ENCODE data around the gene LDLRAD3.

The LDLRAD3 gene

DNA sequence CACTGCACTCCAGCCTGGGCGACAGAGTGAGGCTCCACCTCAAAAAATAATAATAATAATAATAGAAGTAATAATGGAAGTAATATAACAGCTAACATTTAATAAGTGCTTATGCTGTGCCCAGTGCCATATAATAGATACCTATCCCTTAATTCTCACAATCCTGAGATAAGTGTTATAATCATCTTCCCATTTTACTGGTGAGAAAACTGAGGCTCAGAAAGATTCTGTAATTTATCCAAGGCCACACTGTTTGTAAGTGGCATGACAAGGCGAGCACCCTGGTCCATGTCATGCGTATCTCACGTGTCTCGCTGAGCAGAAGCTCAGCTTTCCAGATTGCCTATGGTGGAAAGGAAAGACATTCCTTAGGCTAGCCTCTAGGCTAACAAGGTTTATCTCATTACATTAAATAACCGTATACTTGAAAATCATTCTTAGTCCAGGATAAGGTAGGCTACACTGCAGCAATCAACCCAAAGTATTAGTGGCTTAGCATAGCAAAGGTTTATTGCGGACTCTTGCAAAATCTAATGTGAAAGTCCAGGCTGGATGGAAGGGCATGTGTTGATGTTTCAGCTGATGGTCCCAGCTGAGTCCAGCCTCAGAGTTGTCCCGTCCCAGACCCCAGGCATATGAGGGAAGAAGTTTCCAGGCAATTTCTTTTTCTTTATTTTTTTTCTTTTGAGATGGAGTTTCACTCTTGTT, 15.0 kb upstream of the LDLRAD3 start:
- no peak for DNase-seq

DNA sequence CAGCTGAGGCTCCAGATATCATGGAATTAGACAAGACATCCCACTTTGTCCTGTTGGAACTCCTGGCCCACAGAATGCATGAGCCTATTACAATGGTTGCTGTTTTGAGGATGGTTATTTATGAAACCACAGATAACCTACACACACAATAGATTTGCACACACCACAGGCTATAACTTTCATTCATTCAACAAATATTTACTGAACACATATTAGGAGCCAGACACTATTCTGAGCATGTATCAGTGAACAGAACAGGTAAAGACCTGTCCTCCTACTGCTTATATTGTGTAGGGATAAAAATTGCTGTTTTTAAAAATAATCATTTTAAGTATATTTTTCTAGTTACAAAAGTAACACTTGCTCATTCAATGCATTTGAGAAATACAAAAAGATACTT, 13.4 kb upstream of the LDLRAD3 start:
- no peak for DNase-seq

GRCh38 chr11:35932121-35932520, 11.7 kb upstream of the LDLRAD3 start:
- DNase-seq = no peak

DNA sequence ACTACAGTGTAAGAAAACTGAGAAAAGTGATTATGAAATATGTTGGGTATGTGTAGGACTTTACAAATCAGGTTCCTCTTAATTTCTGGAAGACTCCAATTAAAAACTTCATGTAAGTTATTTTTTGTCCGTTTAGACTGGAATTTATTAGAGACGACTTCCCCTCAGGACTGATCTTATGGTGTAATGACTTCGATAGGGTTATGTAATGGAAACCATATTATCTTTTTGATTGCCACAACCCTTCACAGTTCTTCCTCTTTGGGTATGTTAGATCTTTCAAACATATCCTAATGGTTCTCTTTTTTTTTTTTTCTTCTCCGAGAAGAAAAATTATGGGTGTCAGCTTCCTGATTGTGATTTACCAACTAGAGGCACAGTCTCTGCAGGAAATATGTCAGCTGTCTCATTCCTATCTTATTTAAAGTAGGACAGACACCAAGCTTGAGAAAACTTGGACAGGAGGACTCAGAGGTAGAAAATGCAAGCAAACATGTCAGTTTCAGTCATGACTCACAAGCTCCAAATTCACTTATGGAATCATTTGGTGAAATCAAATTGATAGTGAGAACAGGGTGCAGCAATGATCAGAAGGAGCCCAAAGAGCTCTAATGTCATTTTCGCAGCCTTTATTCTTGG, 11.1 kb upstream of the LDLRAD3 start:
- DNase-seq = peak; percentile 94

GRCh38 chr11:35933320-35933871, 10.5 kb upstream of the LDLRAD3 start:
- DNase-seq = no peak

DNA sequence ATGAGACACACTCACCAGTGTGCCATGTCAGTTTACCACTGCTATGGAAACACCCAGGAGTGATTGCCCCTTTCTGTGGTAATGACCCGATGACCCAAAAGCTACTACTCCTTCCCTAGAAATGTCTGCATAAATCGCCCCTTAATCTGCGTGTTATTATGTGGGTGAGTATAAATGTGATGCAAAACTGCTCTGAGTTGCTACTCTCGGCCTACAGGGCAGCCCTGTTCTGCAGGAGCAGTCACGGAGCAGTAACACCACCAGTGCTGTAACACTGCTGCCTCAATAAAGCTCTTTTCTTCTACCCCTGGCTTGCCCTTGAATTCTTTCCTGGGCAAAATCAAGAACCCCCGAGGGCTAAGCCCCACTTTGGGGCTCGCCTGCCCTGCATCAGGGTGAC, 9.6 kb upstream of the LDLRAD3 start:
- no peak for DNase-seq

DNA sequence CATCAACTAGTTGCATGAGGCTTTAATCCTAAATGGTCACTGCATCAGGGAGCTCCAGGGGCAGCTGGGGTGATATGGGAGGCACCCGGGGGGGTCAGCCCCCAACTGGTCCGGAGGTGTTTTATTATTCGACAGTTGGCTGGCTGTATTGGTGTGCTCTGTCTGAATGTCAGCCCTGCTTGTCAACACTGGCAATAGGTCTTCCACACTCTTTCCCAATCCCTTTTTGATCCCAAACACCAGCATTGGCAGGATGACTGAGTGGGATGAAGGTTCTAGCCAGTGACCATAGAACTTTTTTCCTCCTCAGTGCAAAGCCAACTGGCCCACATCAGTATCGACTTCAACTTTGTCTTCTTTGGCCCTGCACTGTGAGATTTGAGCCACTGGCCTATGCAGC, 8.9 kb upstream of the LDLRAD3 start:
- no peak for DNase-seq

- no peak for DNase-seq
Measured at GRCh38 chr11:35935390-35935789, 8.5 kb upstream of the LDLRAD3 start.

DNA sequence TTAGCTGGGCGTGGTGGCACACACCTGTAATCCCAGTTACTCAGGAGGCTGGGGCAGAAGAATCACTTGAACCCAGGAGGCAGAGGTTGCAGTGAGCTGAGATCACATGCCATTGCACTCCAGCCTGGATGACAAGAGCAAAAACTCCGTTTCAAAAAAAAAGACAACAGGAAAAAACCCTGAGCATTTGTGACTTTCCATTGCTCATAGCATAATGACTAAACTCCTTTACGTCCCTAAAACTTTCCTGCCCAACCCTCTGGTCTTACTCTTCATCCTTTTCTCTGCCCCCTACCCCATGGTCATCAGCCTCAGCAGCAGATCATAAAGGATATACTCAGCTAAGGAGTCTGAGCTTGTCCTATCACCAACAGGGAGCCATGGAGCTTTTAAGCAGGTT, 6.8 kb upstream of the LDLRAD3 start:
- DNase-seq = peak; percentile 56

- DNase-seq = peak; percentile 46
Measured at GRCh38 chr11:35937700-35938099, 6.2 kb upstream of the LDLRAD3 start.

GRCh38 chr11:35938231-35938630, 5.6 kb upstream of the LDLRAD3 start:
- DNase-seq = no peak

DNA sequence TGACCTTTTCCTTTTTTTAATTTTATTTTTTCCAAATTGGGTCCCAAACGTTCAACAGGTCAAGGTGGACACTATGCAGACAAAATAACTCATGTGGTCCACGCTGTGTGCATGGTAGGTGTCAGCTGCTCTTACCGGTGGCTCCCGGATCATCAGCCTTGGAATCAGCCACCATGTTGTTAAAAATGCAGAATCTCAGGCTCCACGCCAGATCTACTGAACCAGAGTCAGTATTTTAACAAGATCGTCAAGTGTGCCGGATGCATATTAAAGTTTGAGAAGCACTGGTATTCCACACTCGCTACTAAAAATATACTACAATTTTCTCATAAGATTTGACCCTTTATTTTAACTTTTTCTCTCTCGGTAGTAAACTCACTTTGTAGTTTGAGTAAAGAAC, 553 bp upstream of the LDLRAD3 start:
- no peak for DNase-seq

GRCh38 chr11:35944503-35945136, 758 bp downstream of the LDLRAD3 start:
- no peak for DNase-seq

DNA sequence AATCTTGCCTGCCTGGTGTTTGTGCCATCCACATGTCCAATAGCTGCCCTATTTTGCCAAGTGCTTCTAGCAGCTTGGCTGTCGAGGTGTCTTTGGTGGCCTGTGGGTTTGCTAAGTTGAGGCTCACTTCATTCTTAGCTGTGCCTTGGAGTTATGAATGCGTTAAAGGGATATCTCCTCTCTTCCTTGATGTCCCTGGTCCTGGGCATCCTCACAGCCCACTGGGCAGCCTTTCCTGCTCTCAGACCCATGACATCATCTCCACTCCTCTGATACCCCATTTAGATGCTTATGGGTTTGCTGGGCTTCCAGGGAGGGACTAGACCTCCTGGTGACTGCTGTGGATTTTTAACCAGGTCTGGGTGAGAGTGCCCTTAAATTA, 1.3 kb downstream of the LDLRAD3 start:
- no peak for DNase-seq

DNA sequence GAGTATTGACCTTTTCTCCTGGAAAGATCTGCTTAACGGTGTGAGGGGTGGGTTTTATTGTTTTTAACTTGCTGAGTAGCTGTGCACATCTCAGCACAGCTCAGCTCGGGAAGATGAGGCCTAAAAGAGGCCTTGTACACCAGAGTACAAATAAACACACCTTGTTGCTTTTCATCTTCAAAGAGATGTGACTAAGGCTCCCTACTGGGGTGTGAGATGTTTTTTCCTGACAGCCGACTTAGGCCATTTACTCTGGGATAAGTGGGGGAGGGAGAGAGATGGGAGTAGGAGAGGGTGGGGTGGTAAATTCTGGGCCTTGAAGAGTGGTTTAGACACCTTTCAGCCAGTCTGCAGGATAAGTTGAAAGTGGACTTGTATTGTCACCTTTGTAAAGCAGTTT, 2.9 kb downstream of the LDLRAD3 start:
- DNase-seq = no peak

GRCh38 chr11:35947437-35947836, 3.6 kb downstream of the LDLRAD3 start:
- DNase-seq = no peak

DNA sequence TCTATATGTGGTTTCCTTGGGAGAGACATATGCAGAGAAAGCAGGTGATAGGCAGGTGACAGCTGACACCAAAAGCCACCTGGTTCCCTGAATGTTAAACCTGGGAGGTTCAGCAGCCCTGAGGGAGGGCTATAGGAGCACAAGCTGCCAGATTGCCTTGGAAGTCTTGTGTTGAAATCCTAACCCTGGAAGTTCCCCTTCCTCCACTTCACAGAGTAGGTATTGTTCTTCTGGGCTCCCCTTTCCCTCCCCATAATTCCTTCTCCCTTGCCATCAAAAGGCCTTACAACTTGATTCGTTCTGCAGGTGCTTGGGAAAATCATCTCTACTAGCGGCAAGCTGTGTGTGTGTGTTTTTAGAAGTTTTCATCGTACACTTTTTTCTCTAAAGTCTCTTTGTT, 5.4 kb downstream of the LDLRAD3 start:
- no peak for DNase-seq

- no peak for DNase-seq
Measured at GRCh38 chr11:35950082-35950481, 6.2 kb downstream of the LDLRAD3 start.

GRCh38 chr11:35951680-35952079, 7.8 kb downstream of the LDLRAD3 start:
- peak; percentile 27 for DNase-seq

GRCh38 chr11:35953081-35953760, 9.4 kb downstream of the LDLRAD3 start:
- no peak for DNase-seq

DNA sequence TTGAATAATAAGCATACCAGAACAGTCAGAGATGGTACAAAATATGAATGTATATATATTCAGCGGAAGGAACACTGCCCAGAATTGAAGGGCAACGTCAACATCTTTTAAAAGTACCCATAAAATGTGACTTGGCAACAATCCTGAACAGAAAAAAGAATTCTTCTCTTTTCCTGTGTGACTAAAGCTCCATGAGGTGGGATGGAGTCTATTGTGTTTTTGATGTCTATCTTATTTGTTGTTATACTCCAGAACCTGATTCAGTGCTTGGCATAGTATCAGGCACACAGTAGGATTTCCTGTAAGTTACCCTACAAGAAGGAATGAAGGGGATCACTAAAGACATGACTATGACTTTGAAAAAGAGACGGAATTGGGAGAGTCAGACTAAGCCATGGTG, 10.3 kb downstream of the LDLRAD3 start:
- DNase-seq = no peak

GRCh38 chr11:35955636-35956035, 11.8 kb downstream of the LDLRAD3 start:
- DNase-seq = no peak

DNA sequence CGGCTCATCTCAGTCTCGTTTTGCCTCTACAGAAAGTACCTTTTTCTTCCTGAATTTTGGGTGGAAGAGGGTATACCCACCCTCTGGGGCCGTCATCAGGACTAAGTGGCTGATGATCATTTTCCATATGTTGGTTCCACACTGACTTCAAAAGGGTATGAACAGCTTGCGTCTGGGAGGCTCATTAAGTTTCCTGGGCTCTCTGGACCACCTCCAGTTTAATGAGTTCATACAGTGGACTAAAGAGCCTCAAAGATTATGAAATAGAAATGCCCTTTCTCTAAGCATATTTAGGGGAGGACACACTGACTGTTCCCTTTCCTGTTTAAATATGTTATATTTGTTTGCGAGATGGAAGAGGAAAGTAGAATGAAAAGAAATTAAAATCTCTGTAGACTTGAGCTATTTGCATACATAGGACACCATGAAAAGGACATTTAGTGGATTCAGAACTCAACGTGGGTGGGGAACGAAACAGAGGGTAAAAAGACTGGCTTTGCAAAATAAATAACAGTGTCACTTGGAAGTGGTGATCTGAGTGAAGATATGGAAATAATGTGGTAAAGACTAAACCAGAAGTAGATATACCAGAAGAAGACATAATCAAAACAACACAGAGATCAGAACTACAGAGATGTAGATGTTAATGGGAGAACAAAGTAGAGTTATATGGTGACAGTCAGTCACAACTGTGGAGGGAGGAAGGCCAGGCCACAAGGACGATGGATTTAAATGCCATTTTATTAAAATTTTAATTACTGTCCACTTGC, 18.7 kb downstream of the LDLRAD3 start:
- peak; percentile 45 for DNase-seq
